HT1080 (cell line): Measurements from ENCODE around the gene CCDC184. TPM values are rescaled to one million over a fixed set of nuclear protein-coding genes. Genes with fewer than 3 reads are reported as not detected.
"Not testable (repeated sequence)": the region's sequence is repeated elsewhere in the genome, so short reads cannot be mapped to it uniquely, and the experiment has no call there.

Source experiments
- DNase-seq: peaks from one replicate; pipeline ENCODE4 v3.0.0-alpha.2; 2015; ENCODE audit warnings: low read depth
- total RNA-seq: library from RNA; depleted of rRNA; stranded (reverse); fragments of >200 nt; shearing (Covaris generic); gene quantifications from 2 replicates; pipeline ENCODE4 v1.2.3, GENCODE V29; 2014; rRNA removed

The CCDC184 gene
- total RNA-seq, 1 experiment from 2014 or later = 0.19 TPM

GRCh38 chr12:48201516-48201915, 18.1 kb downstream of the CCDC184 start:
- DNase-seq = no peak

- DNase-seq = no peak
These were observed 19.3 kb downstream of the CCDC184 start for GRCh38 chr12:48202766-48203165.

- DNase-seq = no peak
These were observed 19.7 kb downstream of the CCDC184 start, which contains the start of gene OR10AD1 for GRCh38 chr12:48203192-48203591. Gene OR10AD1, minus strand, starts transcription at chr12:48203292. Its CDS starts 0 bp downstream, at chr12:48203292.

- DNase-seq = not testable (repeated sequence)
These were observed 26.1 kb downstream of the CCDC184 start for GRCh38 chr12:48209495-48209894.

- DNase-seq = no peak
These were observed 33.3 kb downstream of the CCDC184 start for GRCh38 chr12:48216785-48217184.

- DNase-seq = no peak
These were observed 36.2 kb downstream of the CCDC184 start for GRCh38 chr12:48219631-48220030.

GRCh38 chr12:48220701-48221100, 37.3 kb downstream of the CCDC184 start:
- DNase-seq = no peak

GRCh38 chr12:48221645-48222044, 38.2 kb downstream of the CCDC184 start:
- peak; percentile 13 for DNase-seq

GRCh38 chr12:48224533-48224932, 41.1 kb downstream of the CCDC184 start:
- not testable (repeated sequence) for DNase-seq

GRCh38 chr12:48231169-48231958, 47.9 kb downstream of the CCDC184 start:
- not testable (repeated sequence) for DNase-seq

Other genes with a start within 250 kb of the CCDC184 start
- gene TMEM106C, start 220.0 kb upstream of the CCDC184 start, total RNA-seq = 133 and 139 TPM in 2 replicates
- 0.02 and 0.07 TPM in 2 replicates for gene COL2A1, start 179.2 kb upstream of the CCDC184 start, total RNA-seq
- 18.0 and 27.5 TPM in 2 replicates for gene SENP1, start 77.6 kb upstream of the CCDC184 start, total RNA-seq
- 60.4 and 60.9 TPM in 2 replicates for gene PFKM, start 64.3 kb upstream of the CCDC184 start, total RNA-seq
- gene ASB8, start 26.1 kb upstream of the CCDC184 start, total RNA-seq = 34.8 and 46.3 TPM in 2 replicates
- gene OR10AD1, start 19.6 kb downstream of the CCDC184 start, total RNA-seq = not detected in 2 replicates
- 3.9 and 5.4 TPM in 2 replicates for gene ZNF641, start 167.3 kb downstream of the CCDC184 start, total RNA-seq